ENCODE data around the gene SHISA5. TPM values are rescaled to one million over a fixed set of nuclear protein-coding genes. Genes with fewer than 3 reads are reported as not detected.

The SHISA5 gene
- total and polyA plus RNA-seq, 2 of the 4 experiments (the other 2 are of a cell fraction), result 82.3 to 162 TPM

GRCh38 chr3:48532271-48532976, 28.4 kb upstream of the SHISA5 start:
- Histone ChIP-seq H3K56ac (ENCODE audit: extremely low read depth, insufficient read depth, low read length) (no peak overlapping the region), H4K20me1 (ENCODE audit: insufficient read depth, low read length) (no peaks in the 10 kb centered on the region), H3K27ac (ENCODE audit: insufficient read depth, low read length) (no peak overlapping the region), H4K5ac (ENCODE audit: low read depth, low read length) (no peak overlapping the region), H3K9me3 (ENCODE audit: control insufficient read depth, insufficient read depth, low read length) (no peaks in the 10 kb centered on the region), H2AK9ac (replicated peaks; ENCODE audit: low read depth, low read length, poor library complexity) (no peak overlapping the region), H4K8ac (ENCODE audit: low read depth in 2 of 2, low read length in 2 of 2) (no peak overlapping the region), H3K79me1 (ENCODE audit: low read depth in 1 of 2, low read length in 2 of 2) (peaks cover 0 to 4% of the 10 kb centered on the region in 2 experiments; a peak in 2 of 4 replicates), H2BK20ac (ENCODE audit: low read depth, low read length) (no peak overlapping the region), H3K4me3 (ENCODE audit: insufficient read depth, low read depth, low read length) (no peak overlapping the region), H2BK120ac (ENCODE audit: low read depth, low read length) (no peak overlapping the region), H3K4me2 (ENCODE audit: low read depth, low read length) (no peak overlapping the region), H3K18ac (ENCODE audit: low read depth, low read length) (no peak overlapping the region), H3K9ac (ENCODE audit: low read depth, low read length) (no peak overlapping the region), H3K23ac (ENCODE audit: low read depth, low read length) (no peak overlapping the region), H2BK5ac (ENCODE audit: low read depth, low read length, poor library complexity, severe bottlenecking) (no peak overlapping the region), H3K27me3 (ENCODE audit: control insufficient read depth, insufficient read depth, low read length) (no peaks in the 10 kb centered on the region), H2AK5ac (ENCODE audit: low read depth, low read length) (no peak overlapping the region), H4K91ac (ENCODE audit: insufficient read depth, low read depth, low read length) (no peak overlapping the region), H3K4ac (ENCODE audit: low read depth, low read length) (no peak overlapping the region), H3K36me3 (ENCODE audit: control insufficient read depth, insufficient read depth, low read length) (peaks cover 33% of the 10 kb centered on the region), H2AFZ (replicated peaks; ENCODE audit: low read length, poor library complexity) (no peak overlapping the region), H3K14ac (replicated peaks; ENCODE audit: low read depth, low read length) (no peak overlapping the region), H3K4me1 (ENCODE audit: control insufficient read depth, insufficient read depth, low read length) (no peaks in the 10 kb centered on the region), H2BK15ac (ENCODE audit: low read depth, low read length) (no peak overlapping the region), H3K9me1 (ENCODE audit: insufficient read depth, low read length) (peaks cover 5% of the 10 kb centered on the region; the same call in 1 of the 2 replicates)
- BruUV-seq (replicated peaks), result no TSS peak
- dilution Hi-C loops (cut with HindIII; ENCODE audit: low sequenced_read_pairs, unreplicated experiment), result no loop called here
- TF ChIP-seq RAD21 (IDR thresholded peaks at IDR 0.05; ENCODE audit: low read length) (no peak), RCOR1 (IDR thresholded peaks at IDR 0.05; ENCODE audit: insufficient replicate concordance, low read length) (no peak), SMC3 (IDR thresholded peaks at IDR 0.05; ENCODE audit: low read depth, low read length) (no peak), USF2 (IDR thresholded peaks at IDR 0.05; ENCODE audit: low read depth, low read length) (no peak), MAFK (IDR thresholded peaks at IDR 0.05; ENCODE audit: low read depth, low read length) (no peak), BHLHE40 (IDR thresholded peaks at IDR 0.05; ENCODE audit: low read depth, low read length) (no peak), RFX5 (IDR thresholded peaks at IDR 0.05; ENCODE audit: low read depth, low read length) (no peak), ELK1 (IDR thresholded peaks at IDR 0.05; ENCODE audit: borderline replicate concordance, low read depth, low read length) (no peak), MAZ (IDR thresholded peaks at IDR 0.05; ENCODE audit: borderline replicate concordance, low read depth, low read length) (no peak), MXI1 (IDR thresholded peaks at IDR 0.05; ENCODE audit: borderline replicate concordance, low read depth, low read length) (no peak), FOS (IDR thresholded peaks at IDR 0.05; ENCODE audit: low read depth, low read length) (no peak), CHD1 (IDR thresholded peaks at IDR 0.05; ENCODE audit: low read depth, low read length) (no peak), CTCF (conservative IDR thresholded peaks at IDR 0.05; ENCODE audit: low read depth, low read length) (no peak), CEBPB (IDR thresholded peaks at IDR 0.05; ENCODE audit: low read depth, low read length) (no peak), POLR2A (IDR thresholded peaks at IDR 0.05; ENCODE audit: low read depth, low read length) (no peak), NFE2L2 (IDR thresholded peaks at IDR 0.05; ENCODE audit: low read depth, low read length) (no peak)
- intact Hi-C loops (cut with micrococcal nuclease), result no loop called here
- in situ Hi-C loops (cut with MboI; ENCODE audit: low sequenced_read_pairs), result no loop called here
- ChIA-PET POLR2A (ENCODE audit: unreplicated experiment) (no interaction called here), CTCF (interaction anchor here (1.3 to 2.9 kb wide), 2 partner anchors 17 to 70 kb away, joined by 3 to 9 read pairs; no protein-coding TSS in a partner anchor)
- no peak for DNase-seq
- WGBS, 2 experiments (ENCODE audit: extremely low coverage in 2 of 2, insufficient read length in 1 of 2), result no CpG with 5 or more reads among the region's 6 CpGs
- no peak for ATAC-seq (ENCODE audit: low read depth)
